GM23248 (cell line): ENCODE data around the gene NAV3.

Source experiments
- EZH2 ChIP-seq: fragments of 200-600 bp; sonication (generic); IDR thresholded peaks from 2 replicates; pipeline ENCODE4 v1.6.1; 2018; ENCODE audit warnings: antibody characterized with exemption, mild to moderate bottlenecking; ENCODE audit not compliant: insufficient read depth, poor library complexity, severe bottlenecking
- EZH2phosphoT487 ChIP-seq: fragments of 200-600 bp; sonication (generic); IDR thresholded peaks from 2 replicates; pipeline ENCODE4 v1.6.1; 2018; ENCODE audit warnings: antibody characterized with exemption, moderate library complexity, mild to moderate bottlenecking, low read depth; ENCODE audit not compliant: insufficient read depth

DNA sequence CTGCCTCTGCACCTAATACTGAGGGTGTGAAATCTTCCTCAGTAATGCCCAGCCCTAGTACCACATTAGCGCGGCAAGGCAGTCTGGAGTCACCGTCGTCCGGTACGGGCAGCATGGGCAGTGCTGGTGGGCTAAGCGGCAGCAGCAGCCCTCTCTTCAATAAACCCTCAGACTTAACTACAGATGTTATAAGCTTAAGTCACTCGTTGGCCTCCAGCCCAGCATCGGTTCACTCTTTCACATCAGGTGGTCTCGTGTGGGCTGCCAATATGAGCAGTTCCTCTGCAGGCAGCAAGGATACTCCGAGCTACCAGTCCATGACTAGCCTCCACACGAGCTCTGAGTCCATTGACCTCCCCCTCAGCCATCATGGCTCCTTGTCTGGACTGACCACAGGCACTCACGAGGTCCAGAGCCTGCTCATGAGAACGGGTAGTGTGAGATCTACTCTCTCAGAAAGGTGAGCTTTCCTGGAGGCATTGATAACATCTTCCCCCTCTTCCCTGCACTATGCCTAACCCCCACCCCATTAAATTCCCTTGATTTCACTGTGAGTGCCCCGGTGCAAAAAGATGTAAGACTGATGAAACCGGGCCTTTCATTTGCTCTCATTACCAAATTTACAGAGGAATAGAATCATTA is 291.4 kb downstream of the NAV3 start:
- TF ChIP-seq EZH2 (no peak), EZH2phosphoT487 (no peak)
